Measurements from ENCODE around the gene EXTL2.
"Not testable (repeated sequence)": the region's sequence is repeated elsewhere in the genome, so short reads cannot be mapped to it uniquely, and the experiment has no call there.

The EXTL2 gene

GRCh38 chr1:100868364-100868995, 26.2 kb downstream of the EXTL2 start:
- no peak for TF ChIP-seq ZFX (IDR thresholded peaks at IDR 0.05; ENCODE audit: borderline replicate concordance)
- TF ChIP-seq, protein P1, sequence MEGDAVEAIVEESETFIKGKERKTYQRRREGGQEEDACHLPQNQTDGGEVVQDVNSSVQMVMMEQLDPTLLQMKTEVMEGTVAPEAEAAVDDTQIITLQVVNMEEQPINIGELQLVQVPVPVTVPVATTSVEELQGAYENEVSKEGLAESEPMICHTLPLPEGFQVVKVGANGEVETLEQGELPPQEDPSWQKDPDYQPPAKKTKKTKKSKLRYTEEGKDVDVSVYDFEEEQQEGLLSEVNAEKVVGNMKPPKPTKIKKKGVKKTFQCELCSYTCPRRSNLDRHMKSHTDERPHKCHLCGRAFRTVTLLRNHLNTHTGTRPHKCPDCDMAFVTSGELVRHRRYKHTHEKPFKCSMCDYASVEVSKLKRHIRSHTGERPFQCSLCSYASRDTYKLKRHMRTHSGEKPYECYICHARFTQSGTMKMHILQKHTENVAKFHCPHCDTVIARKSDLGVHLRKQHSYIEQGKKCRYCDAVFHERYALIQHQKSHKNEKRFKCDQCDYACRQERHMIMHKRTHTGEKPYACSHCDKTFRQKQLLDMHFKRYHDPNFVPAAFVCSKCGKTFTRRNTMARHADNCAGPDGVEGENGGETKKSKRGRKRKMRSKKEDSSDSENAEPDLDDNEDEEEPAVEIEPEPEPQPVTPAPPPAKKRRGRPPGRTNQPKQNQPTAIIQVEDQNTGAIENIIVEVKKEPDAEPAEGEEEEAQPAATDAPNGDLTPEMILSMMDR (IDR thresholded peaks at IDR 0.05), result peak; percentile 87
- no peak overlapping the region for H3K27ac ChIP-seq

DNA sequence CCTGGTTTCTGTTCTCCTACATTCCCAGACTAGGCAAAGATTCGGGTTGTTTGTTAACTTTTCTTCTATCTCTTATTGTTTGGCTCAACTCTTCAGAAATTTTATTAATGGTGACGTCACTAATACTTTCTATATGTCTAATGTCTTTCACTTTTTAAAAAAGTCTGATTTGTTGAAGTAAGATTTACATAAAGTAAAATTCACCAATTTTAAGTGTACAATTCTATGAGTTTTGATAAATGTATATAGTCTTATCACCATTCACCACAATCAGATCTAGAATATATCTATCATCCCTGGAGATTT, 27.8 kb downstream of the EXTL2 start:
- TF ChIP-seq, protein P1 (IDR thresholded peaks at IDR 0.05), result no peak
- TF ChIP-seq ZFX (IDR thresholded peaks at IDR 0.05; ENCODE audit: borderline replicate concordance), result no peak
- no peak overlapping the region for H3K27ac ChIP-seq

- no peak overlapping the region for H3K27ac ChIP-seq
- no peak for TF ChIP-seq ZFX (IDR thresholded peaks at IDR 0.05; ENCODE audit: borderline replicate concordance)
- TF ChIP-seq, protein P1 (IDR thresholded peaks at IDR 0.05), result peak; percentile 73
These were observed 28.4 kb downstream of the EXTL2 start for GRCh38 chr1:100866041-100866900.

DNA sequence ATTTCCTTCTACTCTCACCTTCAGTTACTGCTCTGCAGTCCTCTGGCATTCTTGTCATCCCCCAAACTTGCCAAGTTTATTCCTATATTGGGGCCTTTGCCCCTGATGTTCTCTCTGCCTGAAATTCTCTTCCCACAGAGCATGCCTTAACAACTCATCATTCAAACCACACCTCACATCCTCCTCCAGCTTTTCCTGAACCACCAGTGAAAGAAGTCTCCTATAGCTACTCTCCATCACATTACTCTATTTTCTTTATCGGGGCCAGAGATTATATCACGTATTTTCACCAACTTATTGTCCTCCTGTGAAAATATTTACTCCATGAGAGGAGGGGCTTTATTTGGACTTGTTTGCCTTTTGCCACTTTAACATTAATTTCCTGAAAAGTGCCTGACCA, 32.1 kb downstream of the EXTL2 start:
- no peak overlapping the region for H3K27ac ChIP-seq

DNA sequence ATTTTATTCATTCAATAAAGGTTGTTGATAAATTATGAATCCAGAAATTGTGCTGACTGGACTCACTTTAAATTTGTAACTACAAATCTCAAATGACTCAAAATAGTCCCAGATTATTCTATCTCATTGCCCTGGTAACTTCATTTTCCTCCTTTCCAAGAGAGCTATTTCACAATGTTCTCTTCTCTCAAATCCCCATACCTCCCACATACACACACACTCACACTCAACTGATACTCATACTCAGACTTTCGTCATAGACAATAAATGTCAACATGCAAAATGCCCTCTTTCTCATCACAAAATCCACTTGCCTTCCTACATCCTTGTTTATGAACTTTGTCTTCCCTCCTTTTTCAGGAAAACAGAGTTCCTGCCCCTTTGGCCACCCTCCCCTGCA, 33.3 kb downstream of the EXTL2 start:
- TF ChIP-seq, protein P1 (IDR thresholded peaks at IDR 0.05), result no peak
- TF ChIP-seq ZFX (IDR thresholded peaks at IDR 0.05; ENCODE audit: borderline replicate concordance), result no peak
- no peak overlapping the region for H3K27ac ChIP-seq

More for the DNA sequence above, 32.1 kb downstream of the EXTL2 start:
- TF ChIP-seq, protein P1 (IDR thresholded peaks at IDR 0.05), result no peak
- no peak for TF ChIP-seq ZFX (IDR thresholded peaks at IDR 0.05; ENCODE audit: borderline replicate concordance)

- TF ChIP-seq ZFX (IDR thresholded peaks at IDR 0.05; ENCODE audit: borderline replicate concordance), result no peak
- TF ChIP-seq, protein P1 (IDR thresholded peaks at IDR 0.05), result no peak
- H3K27ac ChIP-seq, result no peak overlapping the region
These were observed 34.1 kb downstream of the EXTL2 start for GRCh38 chr1:100860397-100860991.

GRCh38 chr1:100855116-100855515, 39.5 kb downstream of the EXTL2 start:
- not testable (repeated sequence) for H3K27ac ChIP-seq

Data from 22Rv1 (cell line).